A172 (cell line): ENCODE measurements around the gene ADAMTSL4. TPM values are rescaled to one million over a fixed set of nuclear protein-coding genes. Genes with fewer than 3 reads are reported as not detected.
"Not testable (repeated sequence)": the region's sequence is repeated elsewhere in the genome, so short reads cannot be mapped to it uniquely, and the experiment has no call there.

Source experiments
- DNase-seq: peaks from one replicate; pipeline ENCODE4 v3.0.0-alpha.2; 2015; ENCODE audit warnings: low spot score
- total RNA-seq: library from RNA; depleted of rRNA; stranded (reverse); fragments of >200 nt; shearing (Covaris generic); gene quantifications from 2 replicates; pipeline ENCODE4 v1.2.3, GENCODE V29; 2014; rRNA removed

The ADAMTSL4 gene
- total RNA-seq, 1 experiment from 2014 or later = 0.38 TPM

DNA sequence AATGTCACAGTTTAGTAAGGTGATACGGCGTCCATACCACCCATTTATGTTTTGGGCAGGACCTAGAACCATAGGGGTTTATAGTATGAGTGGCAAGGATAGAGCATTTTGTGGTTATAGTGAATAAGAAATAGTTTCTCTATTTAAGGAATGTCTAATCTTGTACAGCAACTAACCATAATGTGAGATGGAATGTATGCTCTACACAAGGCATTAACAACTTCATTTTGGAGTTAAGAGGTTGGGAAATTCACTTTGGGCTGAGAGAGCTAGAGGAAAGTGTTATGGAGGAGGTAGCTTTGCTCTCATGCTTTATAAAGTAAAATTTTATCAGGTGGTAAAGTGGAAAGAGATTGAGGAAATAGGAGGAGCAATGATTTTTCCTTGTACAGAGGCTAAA, 33.2 kb downstream of the ADAMTSL4 start:
- DNase-seq = no peak

DNA sequence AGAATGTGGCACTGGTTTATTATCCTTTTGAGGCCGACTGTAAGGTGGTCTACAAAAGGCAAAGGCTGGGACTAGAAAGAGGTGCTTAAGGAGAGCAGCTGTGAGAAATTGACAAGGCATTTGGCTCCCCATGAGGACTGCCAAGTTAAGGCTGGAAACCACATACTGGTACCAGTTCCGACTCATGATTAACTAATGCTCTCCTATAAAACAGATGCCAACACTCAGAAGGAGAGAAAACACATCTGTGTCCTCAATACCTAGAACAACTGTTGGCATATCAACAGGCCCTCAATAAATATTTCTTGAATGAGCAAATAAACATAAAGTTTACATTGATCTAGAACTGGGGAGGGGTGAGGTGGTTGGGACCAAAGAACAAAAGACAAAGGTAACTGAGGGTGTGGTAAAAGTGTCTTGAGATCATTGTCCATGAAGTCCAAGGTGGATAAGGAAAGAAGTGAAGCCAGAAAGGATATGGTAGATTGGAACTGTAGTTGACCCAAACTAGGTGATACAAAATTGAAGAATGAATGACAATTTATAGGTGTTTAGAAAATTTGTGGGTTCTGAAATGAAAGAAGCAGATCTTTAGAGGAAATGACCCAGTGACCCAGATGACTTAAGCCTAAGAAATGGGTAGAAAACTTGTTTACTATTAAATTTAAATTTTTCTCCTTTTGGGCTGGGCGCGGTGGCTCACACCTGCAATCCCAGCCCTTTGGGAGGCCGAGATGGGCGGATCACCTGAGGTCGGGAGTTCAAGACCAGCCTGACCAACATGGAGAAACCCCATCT, 47.1 kb downstream of the ADAMTSL4 start:
- no peak for DNase-seq

GRCh38 chr1:150596976-150597375, 47.8 kb downstream of the ADAMTSL4 start:
- DNase-seq = no peak

- not testable (repeated sequence) for DNase-seq
These were observed 49.1 kb downstream of the ADAMTSL4 start for GRCh38 chr1:150598346-150598745.

DNA sequence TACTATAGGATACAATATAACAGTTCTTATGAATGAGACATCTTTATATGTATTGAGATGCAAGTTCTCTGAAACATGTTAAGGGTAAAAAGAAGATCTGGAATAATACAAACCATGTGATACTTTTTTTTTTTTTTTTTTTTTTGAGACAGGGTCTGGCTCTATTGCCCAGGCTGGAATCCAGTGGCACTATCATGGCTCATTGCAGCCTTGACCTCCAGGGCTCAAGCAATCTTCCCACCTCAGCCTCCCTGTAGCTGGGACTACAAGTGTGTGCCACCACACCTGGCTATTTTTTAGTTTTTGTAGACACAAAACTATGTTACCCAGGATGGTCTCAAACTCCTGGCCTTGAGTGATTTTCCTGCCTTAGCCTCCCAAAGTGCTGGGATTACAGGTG, 52.3 kb downstream of the ADAMTSL4 start:
- no peak for DNase-seq

DNA sequence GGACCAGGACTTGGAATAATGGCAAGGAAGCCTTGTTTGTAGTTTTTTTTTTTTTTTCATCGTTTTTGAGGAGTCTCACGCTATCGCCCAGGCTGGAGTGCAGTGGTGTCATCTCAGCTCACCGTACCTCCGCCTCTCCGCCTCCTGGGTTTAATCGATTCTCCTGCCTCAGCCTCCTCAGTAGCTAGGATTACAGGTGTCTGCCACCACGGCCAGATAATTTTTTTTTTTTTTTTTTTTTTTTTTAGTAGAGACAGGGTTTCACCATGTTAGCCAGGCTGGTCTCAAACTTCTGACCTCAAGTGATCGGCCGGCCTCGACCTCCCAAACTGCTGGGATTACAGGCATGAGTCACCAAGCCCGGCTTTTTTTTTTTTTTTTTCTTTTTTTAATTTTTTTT, 53.2 kb downstream of the ADAMTSL4 start:
- DNase-seq = not testable (repeated sequence)

DNA sequence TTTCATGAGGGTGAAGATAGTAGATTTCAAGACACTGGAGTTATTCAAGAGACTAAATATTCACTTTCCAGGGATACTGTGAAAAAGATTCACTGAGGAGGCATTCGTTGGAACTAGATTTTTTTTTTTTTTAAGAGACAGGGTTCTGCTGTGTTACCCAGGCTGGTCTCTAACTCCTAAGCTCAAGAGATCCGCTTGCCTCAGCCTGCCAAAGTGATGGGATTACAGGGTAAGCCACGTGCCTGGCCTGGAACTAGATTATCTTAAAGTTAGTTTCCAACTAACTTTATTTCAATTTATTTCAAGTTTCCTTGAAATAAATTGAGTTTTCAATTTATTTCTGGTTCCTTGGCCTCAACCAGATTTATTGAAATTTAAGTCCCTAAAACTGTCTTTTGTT, 54.5 kb downstream of the ADAMTSL4 start:
- DNase-seq = no peak

DNA sequence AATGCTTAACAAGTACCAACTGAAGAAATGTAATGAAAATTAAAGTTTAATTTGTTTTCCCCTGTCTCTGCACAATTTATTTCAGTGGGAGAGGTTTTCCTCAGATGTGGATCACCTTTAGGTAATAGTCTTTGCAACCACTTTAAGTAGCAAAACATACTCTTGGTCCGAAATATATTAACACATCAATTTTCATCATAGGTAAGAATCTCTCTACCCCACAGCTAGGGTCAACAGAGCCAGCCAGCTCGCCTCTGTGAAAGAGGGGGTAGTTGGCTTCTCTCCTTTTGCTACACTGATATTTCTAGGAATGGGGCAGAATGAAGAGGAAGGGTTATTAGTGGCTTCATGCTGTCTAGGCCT, 55.0 kb downstream of the ADAMTSL4 start:
- no peak for DNase-seq

DNA sequence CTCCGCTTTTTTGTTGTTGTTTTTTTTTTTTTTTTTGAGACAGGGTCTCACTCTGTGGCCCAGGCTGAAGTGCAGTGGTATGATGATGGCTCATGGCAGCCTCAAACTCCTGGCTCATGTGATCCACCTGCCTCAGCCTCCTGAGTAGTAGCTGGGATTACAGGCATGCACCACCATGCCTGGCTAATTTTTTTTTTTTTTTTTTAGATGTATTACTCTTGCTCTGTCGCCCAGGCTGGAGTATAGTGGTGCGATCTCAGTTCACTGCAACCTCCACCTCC, 56.2 kb downstream of the ADAMTSL4 start:
- DNase-seq = not testable (repeated sequence)

DNA sequence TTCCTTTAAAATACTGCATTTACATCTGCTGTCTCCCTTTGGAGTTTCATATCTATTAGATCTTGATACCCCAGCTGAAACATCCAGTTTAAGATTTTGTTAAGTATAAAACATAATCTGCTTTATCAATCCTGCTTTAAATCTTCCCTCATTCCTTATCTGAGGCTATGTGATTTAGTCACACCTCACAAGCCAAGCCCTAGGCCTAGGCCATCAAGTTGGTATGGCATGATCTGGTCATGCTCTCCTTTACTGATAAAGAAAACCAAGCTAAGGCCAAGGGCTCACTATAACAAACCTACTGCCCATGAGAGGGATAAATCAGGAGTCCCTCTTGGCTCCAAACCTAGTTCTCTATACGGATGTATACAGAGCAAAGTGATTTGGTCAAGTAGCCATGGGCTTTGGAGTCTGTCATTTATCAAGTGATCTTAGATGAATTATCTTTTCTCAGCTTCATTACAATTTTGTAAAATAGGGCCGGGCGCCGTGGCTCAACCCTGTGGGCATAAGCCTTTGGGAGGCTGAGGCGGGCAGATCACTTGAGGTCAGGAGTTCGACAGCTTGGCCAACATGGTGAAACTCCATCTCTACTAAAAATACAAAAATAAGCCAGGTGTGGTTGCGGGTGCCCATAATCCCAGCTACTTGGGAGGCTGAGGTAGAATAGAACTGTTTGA, 57.4 kb downstream of the ADAMTSL4 start:
- no peak for DNase-seq

DNA sequence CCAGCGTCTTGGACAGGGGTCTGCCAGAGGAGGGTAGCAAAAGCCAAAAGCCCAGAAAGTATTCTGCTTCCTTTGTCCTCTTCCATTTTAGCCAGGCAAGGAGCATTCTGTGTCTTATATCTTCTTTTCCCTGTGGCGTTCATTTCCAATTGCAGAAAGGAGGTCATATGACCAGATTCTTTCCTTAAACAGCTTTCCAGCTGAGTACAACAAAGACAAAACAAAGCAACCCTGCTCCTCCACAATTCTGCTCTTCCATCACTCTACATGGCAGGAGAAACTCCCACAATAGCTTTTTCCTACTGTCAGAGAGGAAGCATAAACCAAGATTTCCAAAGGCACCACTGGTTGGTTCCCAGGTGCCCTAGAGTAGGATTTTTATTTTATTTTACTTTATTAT, 60.5 kb downstream of the ADAMTSL4 start:
- no peak for DNase-seq

Other genes with a start within 250 kb of the ADAMTSL4 start
- gene PRPF3, start 227.9 kb upstream of the ADAMTSL4 start, total RNA-seq = 93.1 and 96.8 TPM in 2 replicates
- gene RPRD2, start 185.3 kb upstream of the ADAMTSL4 start, total RNA-seq = 10.9 TPM in 2 replicates
- 30.0 and 32.1 TPM in 2 replicates for gene TARS2, start 62.0 kb upstream of the ADAMTSL4 start, total RNA-seq
- 101 and 135 TPM in 2 replicates for gene ECM1, start 41.3 kb upstream of the ADAMTSL4 start, total RNA-seq
- gene FALEC, start 33.7 kb upstream of the ADAMTSL4 start, total RNA-seq = 0.55 TPM in 1 of 2 replicates, not detected in the other
- 224 and 246 TPM in 2 replicates for gene MCL1, start 30.2 kb downstream of the ADAMTSL4 start, total RNA-seq
- 278 and 287 TPM in 2 replicates for gene ENSA, start 80.2 kb downstream of the ADAMTSL4 start, total RNA-seq
- gene GOLPH3L, start 147.7 kb downstream of the ADAMTSL4 start, total RNA-seq = 10.0 and 11.3 TPM in 2 replicates
- gene HORMAD1, start 171.5 kb downstream of the ADAMTSL4 start, total RNA-seq = not detected in 2 replicates
- gene CTSS, start 216.4 kb downstream of the ADAMTSL4 start, total RNA-seq = 5.7 and 18.5 TPM in 2 replicates